IMR-90 (cell line): ENCODE measurements around the gene IL17A. TPM values are rescaled to one million over a fixed set of nuclear protein-coding genes. Genes with fewer than 3 reads are reported as not detected.
A peak's percentile ranks its signal among the peaks of the same experiment; 100 is the strongest.

Source experiments
- ATAC-seq: fragments of 200-7000 bp; cut with Tn5 transposase; 2 replicates; pipeline ENCODE4 v1.9.1; 2020; ENCODE audit warnings: low read depth, mild to moderate bottlenecking, moderate library complexity
- BruUV-seq: library from RNA; stranded (reverse); fragments of 400-500 nt; replicated peaks from 2 replicates; lab custom pipeline; 2021; lab: Mats Ljungman, UMichigan
- CTCF ChIA-PET: fragments of 300-600 bp; formaldehyde crosslinking; extraction: SDS; loops from one replicate; lab custom pipeline; 2021; ENCODE audit warnings: antibody characterized with exemption; lab: Yijun Ruan, JAX
- POLR2A ChIA-PET: fragments of 300-600 bp; sonication (Branson Sonifier 250); formaldehyde crosslinking; loops from one replicate; lab custom pipeline; 2022; ENCODE audit warnings: antibody characterized with exemption; ENCODE audit not compliant: unreplicated experiment; lab: Charles Lee
- DNase-seq: peaks from one replicate; pipeline ENCODE4 v3.0.0; 2013
- H2AFZ ChIP-seq: replicated peaks from 2 replicates; pipeline ENCODE3; 2013; ENCODE audit warnings: low read length, mild to moderate bottlenecking; ENCODE audit not compliant: poor library complexity
- H2AK5ac ChIP-seq: 2 replicates; pipeline ENCODE4 v1.6.1; 2013; ENCODE audit warnings: low read depth, low read length, inconsistent platforms
- H2AK9ac ChIP-seq: replicated peaks from 2 replicates; pipeline ENCODE3; 2013; ENCODE audit warnings: mild to moderate bottlenecking, low read depth, low read length, moderate library complexity; ENCODE audit not compliant: poor library complexity
- H2BK120ac ChIP-seq: 2 replicates; pipeline ENCODE4 v1.6.1; 2013; ENCODE audit warnings: low read depth, low read length, inconsistent platforms
- H2BK15ac ChIP-seq: 3 replicates; pipeline ENCODE4 v1.6.1; 2013; ENCODE audit warnings: low read depth, low read length, inconsistent platforms
- H2BK20ac ChIP-seq: 2 replicates; pipeline ENCODE4 v1.6.1; 2013; ENCODE audit warnings: low read depth, mild to moderate bottlenecking, inconsistent platforms, low read length, moderate library complexity
- H2BK5ac ChIP-seq: 2 replicates; pipeline ENCODE4 v1.6.1; 2013; ENCODE audit warnings: mild to moderate bottlenecking, low read depth, low read length, inconsistent platforms; ENCODE audit not compliant: poor library complexity, severe bottlenecking
- H3K14ac ChIP-seq: replicated peaks from 2 replicates; pipeline ENCODE4 v1.6.1; 2013; ENCODE audit warnings: low read depth, low read length, inconsistent platforms
- H3K18ac ChIP-seq: 2 replicates; pipeline ENCODE4 v1.6.1; 2013; ENCODE audit warnings: low read depth, low read length, control low read depth
- H3K23ac ChIP-seq: 2 replicates; pipeline ENCODE4 v1.6.1; 2013; ENCODE audit warnings: low read depth, low read length, inconsistent platforms
- H3K27ac ChIP-seq: 2 replicates; pipeline ENCODE4 v1.5.1; 2013; ENCODE audit warnings: mild to moderate bottlenecking, control low read depth, low read length; ENCODE audit not compliant: insufficient read depth
- H3K27me3 ChIP-seq: 2 replicates; pipeline ENCODE4 v1.6.1; 2013; ENCODE audit warnings: low read length; ENCODE audit not compliant: control insufficient read depth, insufficient read depth
- H3K36me3 ChIP-seq: 2 replicates; pipeline ENCODE4 v1.6.1; 2013; ENCODE audit warnings: low read length, mixed read lengths; ENCODE audit not compliant: control insufficient read depth, insufficient read depth
- H3K4ac ChIP-seq: 2 replicates; pipeline ENCODE4 v1.6.1; 2013; ENCODE audit warnings: low read depth, low read length, inconsistent platforms
- H3K4me1 ChIP-seq: 2 replicates; pipeline ENCODE4 v1.6.1; 2013; ENCODE audit warnings: low read length, mixed read lengths; ENCODE audit not compliant: control insufficient read depth, insufficient read depth
- H3K4me2 ChIP-seq: 2 replicates; pipeline ENCODE4 v1.6.1; 2013; ENCODE audit warnings: low read depth, mild to moderate bottlenecking, control low read depth, low read length, moderate library complexity
- H3K4me3 ChIP-seq: 2 replicates; pipeline ENCODE4 v1.5.1; 2013; ENCODE audit warnings: low read depth, mild to moderate bottlenecking, control low read depth, low read length, moderate library complexity; ENCODE audit not compliant: insufficient read depth
- H3K56ac ChIP-seq: 2 replicates; pipeline ENCODE4 v1.6.1; 2013; ENCODE audit warnings: low read length, inconsistent platforms; ENCODE audit not compliant: insufficient read depth; ENCODE audit errors: extremely low read depth
- H3K79me1 ChIP-seq, 2 experiments: 2 replicates each; pipeline ENCODE4 v1.6.1; 2013; ENCODE audit warnings: low read length in 2 of 2, inconsistent platforms in 1 of 2, low read depth in 1 of 2
- H3K9ac ChIP-seq: 2 replicates; pipeline ENCODE4 v1.6.1; 2013; ENCODE audit warnings: low read depth, low read length, control low read depth
- H3K9me1 ChIP-seq: 2 replicates; pipeline ENCODE4 v1.6.1; 2013; ENCODE audit warnings: low read length, inconsistent platforms; ENCODE audit not compliant: insufficient read depth
- H3K9me3 ChIP-seq: 2 replicates; pipeline ENCODE4 v1.6.1; 2013; ENCODE audit warnings: low read length; ENCODE audit not compliant: control insufficient read depth, insufficient read depth
- H4K20me1 ChIP-seq: 2 replicates; pipeline ENCODE4 v1.6.1; 2013; ENCODE audit warnings: low read length, inconsistent platforms; ENCODE audit not compliant: insufficient read depth
- H4K5ac ChIP-seq: 2 replicates; pipeline ENCODE4 v1.6.1; 2013; ENCODE audit warnings: mild to moderate bottlenecking, low read depth, low read length, control low read depth
- H4K8ac ChIP-seq, 2 experiments: 2 replicates each; pipeline ENCODE4 v1.6.1; 2013; ENCODE audit warnings: low read depth in 2 of 2, low read length in 2 of 2, control low read depth in 1 of 2, inconsistent platforms in 1 of 2
- H4K91ac ChIP-seq: 2 replicates; pipeline ENCODE4 v1.6.1; 2013; ENCODE audit warnings: low read depth, low read length, inconsistent platforms; ENCODE audit not compliant: insufficient read depth
- BHLHE40 ChIP-seq: fragments of 150-350 bp; IDR thresholded peaks from 2 replicates; pipeline ENCODE4 v1.6.1; 2016; ENCODE audit warnings: mild to moderate bottlenecking, low read depth, low read length
- CEBPB ChIP-seq: IDR thresholded peaks from 2 replicates; pipeline ENCODE4 v1.6.1; 2012; ENCODE audit warnings: low read depth, low read length, improper control_type of control experiment
- CHD1 ChIP-seq: IDR thresholded peaks from 2 replicates; pipeline ENCODE4 v1.6.1; 2012; ENCODE audit warnings: low read depth, low read length, improper control_type of control experiment
- NFE2L2 ChIP-seq: fragments of 150-350 bp; IDR thresholded peaks from 2 replicates; pipeline ENCODE4 v1.6.1; 2016; ENCODE audit warnings: low read depth, mild to moderate bottlenecking, low read length
- POLR2A ChIP-seq: IDR thresholded peaks from 2 replicates; pipeline ENCODE4 v1.6.1; 2012; ENCODE audit warnings: mild to moderate bottlenecking, low read depth, low read length
- SMC3 ChIP-seq: fragments of 150-350 bp; IDR thresholded peaks from 2 replicates; pipeline ENCODE4 v1.6.1; 2016; ENCODE audit warnings: low read depth, mild to moderate bottlenecking, antibody characterized with exemption, low read length, moderate library complexity
- USF2 ChIP-seq: fragments of 150-350 bp; IDR thresholded peaks from 2 replicates; pipeline ENCODE4 v1.6.1; 2017; ENCODE audit warnings: mild to moderate bottlenecking, antibody characterized with exemption, low read length, low read depth
- WGBS, 2 experiments: methylation state at CpG; one replicate each; pipeline versions ENCODE4 v1.1.5 to v1.1.7; 2013; ENCODE audit warnings: missing lambda C conversion rate in 2 of 2; ENCODE audit not compliant: insufficient read length in 1 of 2; ENCODE audit errors: extremely low coverage in 2 of 2; 5-methylcytosine and 5-hydroxymethylcytosine counted together
- dilution Hi-C: fragments of 300-500 bp; cut with HindIII; formaldehyde crosslinking; loops from one replicate; pipeline ENCODE4 v1.14.3; 2018; ENCODE audit warnings: low sequenced_read_pairs; ENCODE audit not compliant: unreplicated experiment
- in situ Hi-C: fragments of 300-500 bp; cut with MboI; formaldehyde crosslinking; loops from 3 replicates; pipeline ENCODE4 v1.14.3; 2019; ENCODE audit warnings: low sequenced_read_pairs, inconsistent platforms, mixed read lengths
- intact Hi-C: fragments of 100-400 bp; cut with micrococcal nuclease; formaldehyde crosslinking; loops from 2 replicates; pipeline ENCODE4 v1.10.0; 2022
- polyA plus RNA-seq, 3 experiments: library from polyadenylated mRNA; depleted of rRNA; stranded (reverse); fragments of >200 nt; gene quantifications; 2 replicates each; pipeline ENCODE4 v1.2.3, GENCODE V29; 2012; ENCODE audit warnings: low replicate concordance in 1 of 3
- total RNA-seq: library from RNA; depleted of rRNA; stranded (reverse); fragments of >200 nt; gene quantifications from 2 replicates; pipeline ENCODE4 v1.2.3, GENCODE V29; 2012
- TF ChIP-seq, protein P1 (sequence below): fragments of 150-350 bp; IDR thresholded peaks from 2 replicates; pipeline ENCODE4 v1.6.1; 2016; ENCODE audit warnings: low read depth, mild to moderate bottlenecking, low read length, moderate library complexity, borderline replicate concordance

Gene IL17A
- total and polyA plus RNA-seq, 2 of the 4 experiments (the other 2 are of a cell fraction) = not detected

DNA sequence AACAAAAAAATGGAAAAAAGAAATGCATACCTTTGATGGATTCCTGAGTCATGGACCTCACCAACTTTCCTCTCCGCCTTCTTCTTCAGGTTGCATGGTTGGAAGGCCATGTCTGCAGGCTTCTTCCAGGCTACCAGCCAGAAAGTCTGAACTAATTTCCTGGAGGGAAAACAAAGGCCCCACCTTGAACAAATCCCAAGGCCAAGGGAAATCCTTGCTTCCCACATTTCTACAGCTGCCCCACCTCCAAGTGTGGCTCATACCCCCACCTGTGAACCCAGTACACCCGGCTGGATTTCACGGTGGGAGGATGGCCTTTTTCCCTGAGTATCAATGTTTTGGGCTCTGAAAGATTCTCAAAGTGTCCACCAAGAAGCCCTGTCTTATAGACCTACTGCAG, 22.4 kb downstream of the IL17A start:
- H4K91ac ChIP-seq = no peak overlapping the region
- POLR2A ChIA-PET = no interaction called here
- no peak overlapping the region for H2BK5ac ChIP-seq
- no peaks in the 10 kb centered on the region for H3K9me3 ChIP-seq
- H2BK15ac ChIP-seq = no peak overlapping the region
- in situ Hi-C loops = no loop called here
- no peak overlapping the region for H2BK20ac ChIP-seq
- no peaks in the 10 kb centered on the region for H3K4me1 ChIP-seq
- H3K56ac ChIP-seq = no peak overlapping the region
- TF ChIP-seq BHLHE40 (no peak), SMC3 (no peak), NFE2L2 (no peak), CHD1 (no peak), USF2 (no peak), CEBPB (no peak), POLR2A (no peak)
- TF ChIP-seq, protein P1, sequence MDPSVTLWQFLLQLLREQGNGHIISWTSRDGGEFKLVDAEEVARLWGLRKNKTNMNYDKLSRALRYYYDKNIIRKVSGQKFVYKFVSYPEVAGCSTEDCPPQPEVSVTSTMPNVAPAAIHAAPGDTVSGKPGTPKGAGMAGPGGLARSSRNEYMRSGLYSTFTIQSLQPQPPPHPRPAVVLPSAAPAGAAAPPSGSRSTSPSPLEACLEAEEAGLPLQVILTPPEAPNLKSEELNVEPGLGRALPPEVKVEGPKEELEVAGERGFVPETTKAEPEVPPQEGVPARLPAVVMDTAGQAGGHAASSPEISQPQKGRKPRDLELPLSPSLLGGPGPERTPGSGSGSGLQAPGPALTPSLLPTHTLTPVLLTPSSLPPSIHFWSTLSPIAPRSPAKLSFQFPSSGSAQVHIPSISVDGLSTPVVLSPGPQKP = no peak
- no peak overlapping the region for H2AK9ac ChIP-seq
- H3K9me1 ChIP-seq = no peaks in the 10 kb centered on the region
- no CpG with 5 or more reads among the region's 3 CpGs for WGBS, 2 experiments
- no peak overlapping the region for H2BK120ac ChIP-seq
- CTCF ChIA-PET = no interaction called here
- no peak overlapping the region for H3K4me2 ChIP-seq
- no TSS peak for BruUV-seq
- H2AFZ ChIP-seq = peak overlapping the region; percentile 21
- no peaks in the 10 kb centered on the region for H3K36me3 ChIP-seq
- DNase-seq = no peak
- H3K23ac ChIP-seq = no peak overlapping the region
- H3K14ac ChIP-seq = no peak overlapping the region
- H2AK5ac ChIP-seq = no peak overlapping the region
- no peaks in the 10 kb centered on the region for H4K20me1 ChIP-seq
- H3K4me3 ChIP-seq = no peak overlapping the region
- H3K4ac ChIP-seq = no peak overlapping the region
- H3K18ac ChIP-seq = no peak overlapping the region
- H4K5ac ChIP-seq = no peak overlapping the region
- no peak overlapping the region for H3K9ac ChIP-seq
- no peaks in the 10 kb centered on the region for H3K79me1 ChIP-seq
- H3K27me3 ChIP-seq = no peaks in the 10 kb centered on the region
- no peak for ATAC-seq
- H4K8ac ChIP-seq = no peak overlapping the region
- dilution Hi-C loops = no loop called here
- intact Hi-C loops = no loop called here
- no peak overlapping the region for H3K27ac ChIP-seq
